ENCODE results near the gene FNDC5.

FNDC5 gene

DNA sequence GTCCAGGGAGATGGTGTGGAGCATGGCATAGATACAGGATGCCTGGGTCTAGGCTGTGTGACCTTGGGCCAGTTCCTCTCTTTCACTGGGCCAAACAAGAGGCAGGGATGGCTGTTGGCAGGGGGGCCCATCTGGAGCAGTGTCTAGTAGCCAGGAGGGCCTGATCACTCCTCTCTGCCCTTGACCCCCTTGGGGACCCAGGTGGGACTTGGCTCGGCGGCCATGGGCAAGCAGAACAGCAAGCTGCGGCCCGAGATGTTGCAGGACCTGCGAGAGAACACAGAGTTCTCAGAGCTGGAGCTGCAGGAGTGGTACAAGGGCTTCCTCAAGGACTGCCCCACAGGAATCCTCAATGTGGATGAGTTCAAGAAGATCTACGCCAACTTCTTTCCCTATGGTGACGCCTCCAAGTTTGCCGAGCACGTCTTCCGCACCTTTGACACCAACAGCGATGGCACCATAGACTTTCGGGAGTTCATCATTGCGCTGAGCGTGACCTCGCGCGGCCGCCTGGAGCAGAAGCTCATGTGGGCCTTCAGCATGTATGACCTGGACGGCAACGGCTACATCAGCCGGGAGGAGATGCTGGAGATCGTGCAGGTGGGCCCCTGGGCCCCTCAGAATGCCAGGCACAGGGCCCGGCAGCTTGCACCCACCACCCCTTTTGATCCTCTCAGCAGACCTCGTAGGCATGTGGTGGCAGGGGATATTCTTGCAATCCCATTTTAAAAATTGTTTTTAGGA is 18.1 kb upstream of the FNDC5 start:
- Histone ChIP-seq H3K4me1 (ENCODE audit: control insufficient read depth in 1 of 2, insufficient read depth in 1 of 2, low read depth in 1 of 2, low read length in 1 of 2) (peaks cover 0 to 10% of the 10 kb centered on the region in 2 experiments), H3K27ac (no peak overlapping the region), H3K36me3 (no peaks in the 10 kb centered on the region), H3K4me3 (ENCODE audit: low read depth in 1 of 2, low read length in 1 of 2) (no peak overlapping the region), H3K27me3 (peaks cover 100% of the 10 kb centered on the region), H3K9me3 (no peaks in the 10 kb centered on the region)
- TF ChIP-seq, protein P1, sequence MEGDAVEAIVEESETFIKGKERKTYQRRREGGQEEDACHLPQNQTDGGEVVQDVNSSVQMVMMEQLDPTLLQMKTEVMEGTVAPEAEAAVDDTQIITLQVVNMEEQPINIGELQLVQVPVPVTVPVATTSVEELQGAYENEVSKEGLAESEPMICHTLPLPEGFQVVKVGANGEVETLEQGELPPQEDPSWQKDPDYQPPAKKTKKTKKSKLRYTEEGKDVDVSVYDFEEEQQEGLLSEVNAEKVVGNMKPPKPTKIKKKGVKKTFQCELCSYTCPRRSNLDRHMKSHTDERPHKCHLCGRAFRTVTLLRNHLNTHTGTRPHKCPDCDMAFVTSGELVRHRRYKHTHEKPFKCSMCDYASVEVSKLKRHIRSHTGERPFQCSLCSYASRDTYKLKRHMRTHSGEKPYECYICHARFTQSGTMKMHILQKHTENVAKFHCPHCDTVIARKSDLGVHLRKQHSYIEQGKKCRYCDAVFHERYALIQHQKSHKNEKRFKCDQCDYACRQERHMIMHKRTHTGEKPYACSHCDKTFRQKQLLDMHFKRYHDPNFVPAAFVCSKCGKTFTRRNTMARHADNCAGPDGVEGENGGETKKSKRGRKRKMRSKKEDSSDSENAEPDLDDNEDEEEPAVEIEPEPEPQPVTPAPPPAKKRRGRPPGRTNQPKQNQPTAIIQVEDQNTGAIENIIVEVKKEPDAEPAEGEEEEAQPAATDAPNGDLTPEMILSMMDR (IDR thresholded peaks at IDR 0.05): no peak

DNA sequence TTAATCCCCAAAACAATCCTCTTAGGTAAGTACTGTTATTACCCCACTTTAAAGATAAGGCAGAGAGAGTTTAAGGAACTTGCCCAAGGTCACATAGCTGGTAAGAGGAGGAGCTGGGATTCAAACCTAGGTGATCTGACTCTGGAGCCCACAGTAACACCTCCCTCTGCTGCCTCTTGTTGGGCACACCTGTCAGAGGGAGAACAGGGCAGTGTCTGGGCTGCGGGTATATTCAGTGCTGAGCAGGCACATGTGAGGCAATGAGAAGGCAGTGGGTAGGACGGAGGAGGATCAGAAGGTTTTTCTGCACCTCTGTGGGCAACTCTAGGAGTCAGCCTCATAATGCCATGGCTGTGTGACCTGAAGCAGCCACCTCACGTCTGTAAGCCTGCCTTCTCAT is 17.4 kb upstream of the FNDC5 start:
- TF ChIP-seq, protein P1 (IDR thresholded peaks at IDR 0.05): no peak
- Histone ChIP-seq H3K9me3 (no peaks in the 10 kb centered on the region), H3K36me3 (no peaks in the 10 kb centered on the region), H3K4me1 (ENCODE audit: control insufficient read depth in 1 of 2, insufficient read depth in 1 of 2, low read depth in 1 of 2, low read length in 1 of 2) (peaks cover 0 to 5% of the 10 kb centered on the region in 2 experiments), H3K27me3 (peaks cover 100% of the 10 kb centered on the region), H3K4me3 (ENCODE audit: low read depth in 1 of 2, low read length in 1 of 2) (no peak overlapping the region), H3K27ac (no peak overlapping the region)

DNA sequence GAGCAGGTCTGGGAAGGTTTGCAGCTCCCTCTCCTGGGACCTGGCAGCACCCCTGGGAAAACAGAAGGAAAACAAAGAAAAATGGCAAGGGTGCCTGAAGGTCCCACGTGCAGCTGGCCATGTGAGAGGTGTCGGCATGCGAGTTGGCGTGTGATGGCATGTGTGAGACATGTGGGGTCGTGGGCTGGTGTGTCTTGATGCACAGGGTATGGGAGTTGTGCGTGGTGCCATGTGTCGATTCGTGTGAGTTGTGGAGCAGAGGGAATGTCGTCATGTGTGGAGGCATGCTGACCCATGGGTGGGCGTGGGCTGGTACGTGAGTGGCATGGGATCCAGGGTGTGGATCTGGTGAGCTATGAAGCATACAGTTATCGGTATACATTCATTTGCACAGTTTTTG is 16.9 kb upstream of the FNDC5 start:
- H3K27me3 ChIP-seq: peaks cover 100% of the 10 kb centered on the region
- no peaks in the 10 kb centered on the region for H3K9me3 ChIP-seq
- no peaks in the 10 kb centered on the region for H3K4me1 ChIP-seq (ENCODE audit: control insufficient read depth in 1 of 2, insufficient read depth in 1 of 2, low read depth in 1 of 2, low read length in 1 of 2)
- no peaks in the 10 kb centered on the region for H3K36me3 ChIP-seq
- no peak overlapping the region for H3K4me3 ChIP-seq (ENCODE audit: low read depth in 1 of 2, low read length in 1 of 2)
- TF ChIP-seq, protein P1 (IDR thresholded peaks at IDR 0.05): no peak
- no peak overlapping the region for H3K27ac ChIP-seq

DNA sequence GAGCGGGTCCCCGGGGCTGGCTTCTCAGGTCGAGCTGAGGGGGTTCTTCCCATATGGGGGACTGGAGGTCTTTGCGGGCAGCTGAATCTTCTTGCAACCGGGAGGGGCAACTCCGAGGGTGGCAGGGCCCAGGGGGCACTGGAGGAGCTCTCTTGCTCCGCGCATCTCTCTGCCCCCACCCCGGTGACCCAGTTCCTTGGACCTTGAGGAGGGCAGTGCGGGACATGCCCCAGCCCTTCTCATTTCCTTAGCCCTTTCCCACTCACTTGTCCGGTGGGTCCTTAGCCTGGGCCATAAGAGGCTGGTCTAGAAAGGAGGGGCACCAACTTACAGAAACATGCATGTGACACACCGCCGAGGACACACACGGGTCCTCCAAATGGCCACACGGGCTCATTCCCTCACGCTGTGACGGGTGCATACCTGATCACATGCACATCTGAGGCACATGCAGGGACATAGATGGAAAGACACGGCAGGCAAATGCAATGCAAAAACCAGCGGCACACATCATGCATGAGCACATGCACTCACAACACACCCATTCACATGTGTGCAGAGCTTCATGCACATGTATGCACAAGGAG is 16.2 kb upstream of the FNDC5 start:
- H3K4me1 ChIP-seq (ENCODE audit: control insufficient read depth in 1 of 2, insufficient read depth in 1 of 2, low read depth in 1 of 2, low read length in 1 of 2): no peaks in the 10 kb centered on the region
- TF ChIP-seq, protein P1 (IDR thresholded peaks at IDR 0.05): no peak
- no peak overlapping the region for H3K27ac ChIP-seq
- H3K4me3 ChIP-seq (ENCODE audit: low read depth in 1 of 2, low read length in 1 of 2): no peak overlapping the region
- no peaks in the 10 kb centered on the region for H3K9me3 ChIP-seq
- no peaks in the 10 kb centered on the region for H3K36me3 ChIP-seq
- peaks cover 100% of the 10 kb centered on the region for H3K27me3 ChIP-seq

DNA sequence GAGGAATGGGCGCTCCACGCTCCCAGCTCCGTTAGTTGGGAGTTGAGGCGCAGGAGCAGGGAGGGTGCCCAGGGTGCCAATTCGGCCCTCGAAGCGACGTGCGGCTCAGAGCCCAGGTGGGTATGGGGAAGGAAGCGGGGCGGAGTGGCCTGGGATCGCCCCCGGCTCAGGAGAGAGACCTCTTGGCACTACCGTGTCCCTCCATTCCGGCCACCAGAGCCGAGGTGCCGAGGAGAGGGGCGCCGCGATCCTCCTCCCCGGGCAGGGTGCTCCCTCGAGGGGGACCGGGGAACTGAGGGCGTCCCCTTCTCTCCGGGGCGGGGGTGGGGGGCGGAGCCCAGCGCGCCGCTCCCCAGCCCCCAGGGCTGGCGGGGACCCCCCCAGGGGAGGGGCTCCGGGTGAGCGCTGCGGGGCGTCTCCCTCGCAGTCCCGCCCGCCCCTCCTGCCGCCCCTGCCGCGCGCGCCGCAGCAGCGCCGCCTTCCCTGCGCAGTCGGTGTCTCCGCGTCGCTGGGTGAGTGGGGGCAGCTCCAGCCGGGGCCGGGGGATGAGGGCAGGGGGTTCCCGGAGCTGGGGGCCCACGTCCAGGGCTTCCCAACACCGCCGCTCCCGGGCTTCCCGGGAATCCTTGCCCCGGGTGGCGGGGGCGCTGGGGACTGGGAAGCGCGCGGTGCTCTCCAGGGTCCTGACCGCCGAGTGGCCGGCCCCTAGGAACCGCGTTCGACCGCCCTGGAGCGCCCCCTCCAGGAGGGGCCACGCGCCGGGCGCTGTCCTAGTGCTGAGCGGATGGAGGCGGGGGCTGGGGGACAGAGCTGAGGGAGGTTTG is 15.5 kb upstream of the FNDC5 start, which contains the start of gene HPCA:
TSS of gene HPCA (plus strand) at position 488 of the 824 bp plus-strand sequence. CDS start 2,408 bp downstream, outside the sequence.
- Histone ChIP-seq H3K4me1 (ENCODE audit: control insufficient read depth in 1 of 2, insufficient read depth in 1 of 2, low read depth in 1 of 2, low read length in 1 of 2) (no peaks in the 10 kb centered on the region), H3K36me3 (no peaks in the 10 kb centered on the region), H3K9me3 (no peaks in the 10 kb centered on the region), H3K4me3 (ENCODE audit: low read depth in 1 of 2, low read length in 1 of 2) (no peak within 1 kb of the TSS), H3K27me3 (peaks cover 100% of the 10 kb centered on the region), H3K27ac (no peak within 1 kb of the TSS)
- TF ChIP-seq, protein P1 (IDR thresholded peaks at IDR 0.05): no peak
